Transverse colon (tissue), 4 donors: Measurements from ENCODE around the gene PDAP1. TPM values are rescaled to one million over a fixed set of nuclear protein-coding genes. Genes with fewer than 3 reads are reported as not detected.
A peak's percentile ranks its signal among the peaks of the same experiment; 100 is the strongest.

Experiments used
- DNase-seq: peaks from one replicate; pipeline ENCODE4 v3.0.0-alpha.2; 2019
- H3K27ac ChIP-seq, 4 donors: fragments of 200-600 bp; sonication (generic); 2 replicates each; pipeline ENCODE4 v1.5.1; 2016 to 2018; ENCODE audit warnings: inconsistent platforms in 4 of 4
- H3K27me3 ChIP-seq: fragments of 200-600 bp; sonication (generic); 2 replicates; pipeline ENCODE4 v1.5.1; 2017; ENCODE audit warnings: inconsistent platforms
- H3K36me3 ChIP-seq, 4 donors: fragments of 200-600 bp; sonication (generic); 2 replicates each; pipeline ENCODE4 v1.5.1; 2017 to 2019; ENCODE audit warnings: inconsistent platforms in 4 of 4
- H3K4me1 ChIP-seq, 4 donors: fragments of 200-600 bp; sonication (generic); 2 replicates each; pipeline ENCODE4 v1.5.1; 2017 to 2020; ENCODE audit warnings: inconsistent platforms in 4 of 4
- H3K4me3 ChIP-seq, 4 donors: fragments of 200-600 bp; sonication (generic); 1 replicate in 1 of 4; 2 replicates in 3 of 4; pipeline versions ENCODE4 v1.5.1 to v1.6.1; 2017 to 2019; ENCODE audit warnings: inconsistent platforms in 4 of 4
- H3K9me3 ChIP-seq, 2 donors: fragments of 200-600 bp; sonication (generic); 2 replicates each; pipeline ENCODE4 v1.5.1; 2017 to 2019; ENCODE audit warnings: inconsistent platforms in 2 of 2
- EP300 ChIP-seq: sonication (generic); formaldehyde crosslinking; IDR thresholded peaks from one replicate; pipeline ENCODE4 v1.6.1; 2017; ENCODE audit warnings: antibody characterized with exemption, low read depth
- POLR2A ChIP-seq: fragments of 450-650 bp; IDR thresholded peaks from one replicate; pipeline ENCODE4 v1.6.1; 2016; ENCODE audit warnings: antibody characterized with exemption, mild to moderate bottlenecking, moderate library complexity
- POLR2AphosphoS5 ChIP-seq, 3 donors: sonication (generic); formaldehyde crosslinking; IDR thresholded peaks; one replicate each; pipeline ENCODE4 v1.6.1; 2016; ENCODE audit warnings: antibody characterized with exemption in 3 of 3
- WGBS, 2 donors: methylation state at CpG; one replicate each; pipeline ENCODE4 v1.1.5; 2018; ENCODE audit warnings: low coverage in 1 of 2; 5-methylcytosine and 5-hydroxymethylcytosine counted together
- in situ Hi-C, 4 donors: fragments of 200-750 bp; cut with MboI; loops; one replicate each; pipeline versions ENCODE4 v1.15.0 to v1.15.1; 2017; ENCODE audit warnings: low sequenced_read_pairs in 3 of 4, low pct_ligation_motif_present in 1 of 4, low pct_unique_long_range_greater_than_20kb in 1 of 4
- intact Hi-C: fragments of 100-400 bp; cut with DNase I; formaldehyde crosslinking; loops from one replicate; pipeline ENCODE4 v1.15.1; 2023; ENCODE audit warnings: low total_unique reads
- total RNA-seq, 4 donors: library from RNA; depleted of rRNA; stranded (reverse); fragments of >200 nt; gene quantifications; one replicate each; pipeline ENCODE4 v1.1.0, GENCODE V29; 2016
- TF ChIP-seq, protein P1 (sequence below), 5 experiments: fragments of 200-600 bp in 3 of 5; fragments of 450-650 bp in 2 of 5; sonication (generic) in 3 of 5; IDR thresholded peaks; 1 replicate in 2 of 5; 2 replicates in 3 of 5; pipeline ENCODE4 v1.5.1; 2016 to 2017; ENCODE audit warnings: antibody characterized with exemption in 5 of 5, inconsistent platforms in 3 of 5, mild to moderate bottlenecking in 2 of 5, moderate library complexity in 1 of 5

The PDAP1 gene
- total RNA-seq, 4 donors from 2014 or later: 27.7 to 54.9 (median 49.9) TPM

DNA sequence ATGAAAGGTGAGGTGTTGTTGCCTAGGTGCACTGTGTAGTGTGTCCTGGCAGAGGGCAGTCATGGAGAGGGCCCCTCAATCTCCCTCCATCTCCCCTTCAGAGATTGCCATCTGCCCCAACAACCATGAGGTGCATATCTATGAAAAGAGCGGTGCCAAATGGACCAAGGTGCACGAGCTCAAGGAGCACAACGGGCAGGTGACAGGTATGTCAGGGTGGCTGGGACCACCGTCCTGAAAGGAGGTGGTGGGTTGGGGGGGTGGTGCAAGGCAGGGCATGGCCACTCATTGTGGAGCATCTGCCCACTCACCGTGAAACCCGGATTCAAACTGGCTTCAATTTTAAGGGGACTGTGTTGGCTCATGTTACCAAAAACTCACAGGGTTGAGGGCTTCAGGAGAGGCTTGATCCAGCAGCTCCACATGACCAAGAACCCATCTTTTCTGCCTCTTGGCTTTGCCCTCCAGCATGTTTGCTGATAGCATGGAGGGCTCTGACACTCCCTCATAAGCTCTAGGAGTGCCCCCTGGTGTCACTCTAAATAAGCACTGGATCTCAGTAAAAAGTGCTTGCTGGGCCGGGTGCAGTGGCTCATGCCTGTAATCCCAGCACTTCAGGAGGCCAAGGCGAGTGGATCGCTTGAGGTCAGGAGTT is 21.7 kb downstream of the PDAP1 start:
- Histone ChIP-seq H3K27me3 (no peaks in the 10 kb centered on the region), H3K4me1 (peaks cover 0 to 1% (median under 1%) of the 10 kb centered on the region in 4 donors), H3K9me3 (no peaks in the 10 kb centered on the region), H3K27ac (no peak overlapping the region), H3K4me3 (no peak overlapping the region), H3K36me3 (peaks cover 0 to 19% (median 9%) of the 10 kb centered on the region in 4 donors)
- TF ChIP-seq, protein P1, sequence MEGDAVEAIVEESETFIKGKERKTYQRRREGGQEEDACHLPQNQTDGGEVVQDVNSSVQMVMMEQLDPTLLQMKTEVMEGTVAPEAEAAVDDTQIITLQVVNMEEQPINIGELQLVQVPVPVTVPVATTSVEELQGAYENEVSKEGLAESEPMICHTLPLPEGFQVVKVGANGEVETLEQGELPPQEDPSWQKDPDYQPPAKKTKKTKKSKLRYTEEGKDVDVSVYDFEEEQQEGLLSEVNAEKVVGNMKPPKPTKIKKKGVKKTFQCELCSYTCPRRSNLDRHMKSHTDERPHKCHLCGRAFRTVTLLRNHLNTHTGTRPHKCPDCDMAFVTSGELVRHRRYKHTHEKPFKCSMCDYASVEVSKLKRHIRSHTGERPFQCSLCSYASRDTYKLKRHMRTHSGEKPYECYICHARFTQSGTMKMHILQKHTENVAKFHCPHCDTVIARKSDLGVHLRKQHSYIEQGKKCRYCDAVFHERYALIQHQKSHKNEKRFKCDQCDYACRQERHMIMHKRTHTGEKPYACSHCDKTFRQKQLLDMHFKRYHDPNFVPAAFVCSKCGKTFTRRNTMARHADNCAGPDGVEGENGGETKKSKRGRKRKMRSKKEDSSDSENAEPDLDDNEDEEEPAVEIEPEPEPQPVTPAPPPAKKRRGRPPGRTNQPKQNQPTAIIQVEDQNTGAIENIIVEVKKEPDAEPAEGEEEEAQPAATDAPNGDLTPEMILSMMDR (IDR thresholded peaks at IDR 0.05): peak in 3 of 5 experiments; percentile 6 to 17 (median 14)
- no peak for TF ChIP-seq POLR2A
- in situ Hi-C loops (no loop called here), intact Hi-C loops (no loop called here)
- WGBS, 2 donors: 96% methylated on average over 9 of the region's 9 CpGs; no CpG with 5 or more reads in 1 of the 2 donors
- DNase-seq: no peak

DNA sequence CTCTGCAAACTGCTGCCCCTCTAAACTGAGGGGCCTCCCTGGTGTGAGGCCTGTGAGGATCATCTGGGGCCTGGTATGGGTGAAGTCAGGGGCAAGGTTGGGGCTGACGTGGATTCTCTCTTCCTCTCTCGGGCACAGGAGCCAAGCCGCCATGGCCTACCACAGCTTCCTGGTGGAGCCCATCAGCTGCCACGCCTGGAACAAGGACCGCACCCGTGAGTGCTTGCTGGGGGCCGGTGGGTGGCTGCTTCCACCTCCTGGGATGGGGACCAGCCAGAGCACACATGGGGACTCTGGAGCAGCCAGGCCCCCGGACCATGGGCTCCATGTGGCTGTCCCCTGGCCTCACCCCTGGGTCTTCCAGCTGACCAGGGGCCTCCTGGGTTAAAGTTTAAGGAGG is 22.8 kb downstream of the PDAP1 start:
- in situ Hi-C loops (no loop called here), intact Hi-C loops (no loop called here)
- Histone ChIP-seq H3K27me3 (no peaks in the 10 kb centered on the region), H3K4me1 (peaks cover 2 to 13% (median 5%) of the 10 kb centered on the region in 4 donors), H3K9me3 (no peaks in the 10 kb centered on the region), H3K4me3 (no peak overlapping the region), H3K27ac (no peak overlapping the region), H3K36me3 (peaks cover 0 to 19% (median 5%) of the 10 kb centered on the region in 4 donors)
- DNase-seq: no peak
- 86% methylated on average over 2 of the region's 8 CpGs; no CpG with 5 or more reads in 1 of the 2 donors for WGBS, 2 donors
- TF ChIP-seq EP300 (no peak), POLR2AphosphoS5 (IDR thresholded peaks at IDR 0.05) (no peak), POLR2A (no peak)
- TF ChIP-seq, protein P1 (IDR thresholded peaks at IDR 0.05): no peak

DNA sequence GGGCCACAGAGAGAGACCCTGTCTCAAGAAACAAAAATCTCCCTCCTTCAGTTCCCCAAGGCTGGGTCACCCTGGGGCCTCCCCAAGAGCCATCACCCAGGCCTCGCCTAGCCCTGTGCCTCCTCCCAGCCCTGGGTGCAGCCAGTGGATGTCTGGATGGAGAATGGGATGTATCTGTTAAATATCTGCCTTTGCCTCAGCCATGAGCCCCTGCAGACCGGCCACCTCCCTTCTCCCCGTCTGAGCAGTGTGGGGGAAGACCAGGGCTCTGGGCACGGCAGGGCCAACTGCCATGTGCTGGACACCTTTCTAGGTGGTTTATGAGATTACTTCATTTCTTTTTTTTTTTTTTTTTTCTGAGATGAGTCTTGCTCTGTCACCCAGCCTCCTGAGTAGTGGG is 23.9 kb downstream of the PDAP1 start:
- Histone ChIP-seq H3K27ac (no peak overlapping the region), H3K4me3 (no peak overlapping the region)
- in situ Hi-C loops: no loop called here

DNA sequence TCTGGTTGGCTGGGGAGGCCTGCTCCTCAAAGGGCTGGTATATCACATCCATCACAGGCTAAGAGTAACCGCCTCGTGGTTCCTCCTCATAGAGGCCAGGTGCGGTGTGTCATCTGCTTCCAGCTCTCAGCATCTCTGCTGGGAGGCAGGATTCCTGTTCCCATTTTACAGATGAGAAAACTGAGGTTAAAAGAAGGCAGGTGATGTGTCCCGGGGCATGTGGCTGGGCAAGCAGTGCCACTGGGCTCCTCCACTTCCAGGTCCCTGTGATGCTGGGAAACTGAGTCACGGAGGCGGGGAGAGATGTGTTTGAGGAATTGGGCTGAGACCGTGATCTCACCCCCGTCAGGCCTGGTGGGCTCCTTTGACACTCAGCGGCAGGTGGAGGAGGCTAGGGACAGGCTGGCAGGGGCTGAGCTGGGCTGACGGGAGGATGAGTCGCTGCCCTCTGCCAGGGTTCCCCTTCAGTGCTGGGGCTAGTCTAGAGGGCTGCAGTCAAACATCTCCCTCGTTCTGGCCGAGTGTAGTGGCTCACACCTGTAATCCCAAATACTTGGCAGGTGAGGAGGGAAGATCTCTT is 24.5 kb downstream of the PDAP1 start:
- TF ChIP-seq POLR2AphosphoS5 (IDR thresholded peaks at IDR 0.05): no peak
- TF ChIP-seq, protein P1 (IDR thresholded peaks at IDR 0.05): no peak
- no peak for TF ChIP-seq POLR2A
- TF ChIP-seq EP300: no peak
- Histone ChIP-seq H3K9me3 (no peaks in the 10 kb centered on the region), H3K4me3 (no peak overlapping the region), H3K4me1 (peaks cover 9 to 29% (median 20%) of the 10 kb centered on the region in 4 donors), H3K27ac (no peak overlapping the region), H3K27me3 (no peaks in the 10 kb centered on the region), H3K36me3 (peaks cover 0 to 9% (median 0%) of the 10 kb centered on the region in 4 donors)
- intact Hi-C loops: no loop called here
- WGBS, 2 donors: 94% methylated on average over 13 of the region's 13 CpGs; no CpG with 5 or more reads in 1 of the 2 donors
- in situ Hi-C loops: no loop called here
- DNase-seq: no peak

More for the DNA sequence above, 23.9 kb downstream of the PDAP1 start:
- peaks cover 0 to 14% (median 2%) of the 10 kb centered on the region in 4 donors for H3K36me3 ChIP-seq
- peaks cover 8 to 23% (median 14%) of the 10 kb centered on the region in 4 donors for H3K4me1 ChIP-seq
- TF ChIP-seq EP300 (no peak), POLR2AphosphoS5 (IDR thresholded peaks at IDR 0.05) (no peak), POLR2A (no peak)
- TF ChIP-seq, protein P1 (IDR thresholded peaks at IDR 0.05): no peak
- no peaks in the 10 kb centered on the region for H3K9me3 ChIP-seq
- no peaks in the 10 kb centered on the region for H3K27me3 ChIP-seq
- WGBS, 2 donors: 90% methylated on average over 4 of the region's 4 CpGs; no CpG with 5 or more reads in 1 of the 2 donors
- no peak for DNase-seq
- intact Hi-C loops: no loop called here
